ENCODE measurements around the gene TARS3.
"Not testable (repeated sequence)": the region's sequence is repeated elsewhere in the genome, so short reads cannot be mapped to it uniquely, and the experiment has no call there.

Gene TARS3

GRCh38 chr15:101723874-101724674, at the start of gene TARS3:
TARS3 (minus strand) TSS chr15:101724473; CDS start chr15:101724387, 86 bp downstream.
- peak; percentile 97 for DNase-seq

DNA sequence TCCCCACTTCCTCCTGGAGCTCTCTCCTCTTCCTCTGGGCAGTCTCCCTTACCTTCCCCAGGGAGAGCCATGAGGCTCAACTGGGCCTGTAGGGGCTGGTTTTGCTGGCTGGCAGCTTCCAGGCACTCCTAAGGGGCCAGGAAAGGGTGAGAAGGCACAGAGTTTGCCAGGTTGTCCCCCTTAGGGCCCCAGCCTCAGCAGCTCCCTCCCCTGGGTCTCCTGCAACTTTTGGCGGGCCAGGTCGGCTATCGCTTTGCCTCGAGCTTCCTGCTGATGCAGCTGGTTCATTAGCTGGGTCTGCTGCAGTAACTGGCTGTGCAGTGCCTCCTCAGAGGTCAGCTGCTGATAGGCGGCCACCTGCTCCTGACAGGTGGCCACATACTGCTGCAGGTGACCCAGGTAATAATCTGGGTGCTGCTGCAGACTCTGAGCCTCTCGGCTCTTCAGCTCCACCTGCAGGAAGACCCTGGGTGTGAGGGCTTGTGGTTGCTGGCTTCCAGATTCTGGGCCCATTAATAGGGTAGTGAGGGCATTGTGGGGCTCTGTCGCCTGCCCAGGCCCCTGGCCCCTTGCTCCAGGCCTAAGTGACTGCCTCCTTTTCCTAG, 49.3 kb upstream of the TARS3 start:
- no peak for DNase-seq

- DNase-seq, result no peak
Observed at GRCh38 chr15:101772921-101773320, 48.6 kb upstream of the TARS3 start.

GRCh38 chr15:101767083-101767640, 42.9 kb upstream of the TARS3 start:
- not testable (repeated sequence) for DNase-seq

DNA sequence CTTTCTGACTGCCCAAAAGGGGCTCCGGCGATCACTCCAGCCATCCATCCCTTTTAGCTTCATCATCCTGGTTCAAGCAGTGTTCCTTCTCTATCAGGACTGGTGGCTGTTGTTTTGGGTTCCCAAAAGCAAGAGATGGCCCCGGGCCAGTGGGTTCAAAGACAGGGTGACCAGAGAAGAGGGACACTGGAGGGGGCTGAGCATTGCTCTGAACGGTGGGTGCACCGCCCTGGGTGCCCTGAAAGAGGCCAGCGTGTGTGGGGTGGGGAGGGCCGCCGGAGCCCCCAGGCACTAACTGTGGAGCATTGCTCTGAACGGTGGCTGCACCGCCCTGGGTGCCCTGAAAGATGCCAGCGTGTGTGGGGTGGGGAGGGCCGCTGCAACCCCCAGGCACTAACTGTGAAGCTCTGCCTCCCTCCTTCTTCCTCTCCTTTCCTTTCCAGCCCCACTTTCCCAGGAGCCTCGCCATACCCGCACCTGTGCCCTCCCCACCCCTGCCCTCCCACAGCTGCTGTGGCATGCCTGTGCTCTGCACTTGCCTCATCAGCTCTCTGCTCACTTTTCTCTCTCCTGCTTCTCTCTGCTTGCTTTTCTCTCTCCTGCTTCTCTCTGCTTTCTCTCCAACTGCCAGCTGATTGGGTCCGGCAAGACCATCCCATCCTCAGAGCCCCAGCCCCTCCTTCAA, 41.6 kb upstream of the TARS3 start:
- DNase-seq, result no peak

DNA sequence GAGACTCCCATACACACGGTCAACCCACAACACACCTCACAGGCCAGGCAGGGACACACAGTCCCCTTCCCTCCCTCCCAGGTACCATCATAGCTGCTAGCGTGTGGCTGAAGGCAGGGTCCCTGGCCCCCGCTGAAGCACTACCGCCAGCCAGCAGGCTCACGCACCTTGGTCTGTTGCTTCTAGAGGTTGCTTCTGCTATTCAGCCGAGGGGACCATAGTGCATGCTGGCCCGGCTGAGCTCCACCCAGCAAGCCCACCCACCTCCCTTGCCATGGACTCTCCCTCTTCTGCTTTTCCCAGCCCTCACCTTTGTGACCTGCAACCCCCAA, 41.0 kb upstream of the TARS3 start:
- DNase-seq, result not testable (repeated sequence)

- DNase-seq, result not testable (repeated sequence)
Observed at GRCh38 chr15:101764669-101765339, 40.5 kb upstream of the TARS3 start.

DNA sequence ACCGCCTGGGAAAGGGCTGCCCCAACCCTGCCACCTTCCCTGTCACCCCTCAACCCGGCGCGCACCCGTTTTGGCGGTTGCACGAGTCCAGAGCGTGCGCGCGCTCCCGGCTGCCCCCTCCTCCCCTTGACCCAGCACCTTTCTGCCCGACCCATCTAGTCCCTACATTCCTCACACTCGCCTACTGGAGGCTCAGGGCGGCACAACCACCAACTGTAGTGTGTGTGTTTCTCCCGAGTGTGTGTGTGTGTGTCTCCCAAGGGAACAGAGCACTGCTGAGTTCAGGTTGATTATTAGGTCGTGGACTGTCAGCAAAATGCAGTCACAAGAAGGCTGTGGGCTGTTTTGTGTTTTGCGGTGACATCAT, 22.4 kb upstream of the TARS3 start:
- not testable (repeated sequence) for DNase-seq

- DNase-seq, result not testable (repeated sequence)
Observed at GRCh38 chr15:101734837-101735236, 10.6 kb upstream of the TARS3 start.

GRCh38 chr15:101733545-101733944, 9.3 kb upstream of the TARS3 start:
- no peak for DNase-seq

DNA sequence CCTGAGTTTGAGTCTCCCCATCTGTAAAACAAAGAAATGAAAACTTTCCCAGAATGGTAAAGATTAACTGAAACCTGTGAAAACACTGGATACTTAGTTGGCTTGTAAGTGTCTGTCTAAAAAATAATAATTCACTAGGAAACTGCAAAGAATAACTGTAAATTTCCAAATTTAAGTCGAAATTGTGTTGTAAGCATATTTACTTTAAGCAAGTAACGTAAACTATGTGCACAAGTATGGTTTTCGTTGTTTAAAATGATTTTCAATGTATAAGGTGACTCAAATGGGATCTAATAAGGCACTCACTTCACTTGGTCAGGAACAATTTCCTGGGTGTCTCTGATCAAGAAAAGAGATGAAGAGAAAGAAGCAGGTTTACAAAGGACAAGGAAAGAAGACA, 8.5 kb upstream of the TARS3 start:
- no peak for DNase-seq

DNA sequence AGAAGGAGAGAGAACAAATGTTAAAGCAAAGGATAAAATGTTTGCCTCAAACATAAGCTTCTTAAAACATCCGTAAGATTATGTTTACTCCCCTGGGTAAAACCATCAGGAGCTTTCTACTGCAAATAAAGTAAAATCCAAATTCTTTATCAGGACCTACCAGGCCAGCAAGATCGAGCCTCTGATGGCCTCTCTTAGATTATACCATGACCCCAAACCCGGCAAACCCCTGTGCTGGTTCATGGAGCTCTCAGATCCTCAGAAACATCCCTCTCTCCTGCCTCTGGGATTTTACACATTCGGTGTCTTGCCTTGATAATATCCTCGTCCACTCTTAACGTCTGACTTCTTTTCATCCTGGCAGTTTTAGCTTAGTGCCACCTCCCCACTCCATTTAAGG, 7.5 kb upstream of the TARS3 start:
- DNase-seq, result no peak

- DNase-seq, result no peak
Observed at GRCh38 chr15:101727186-101727585, 2.9 kb upstream of the TARS3 start.

DNA sequence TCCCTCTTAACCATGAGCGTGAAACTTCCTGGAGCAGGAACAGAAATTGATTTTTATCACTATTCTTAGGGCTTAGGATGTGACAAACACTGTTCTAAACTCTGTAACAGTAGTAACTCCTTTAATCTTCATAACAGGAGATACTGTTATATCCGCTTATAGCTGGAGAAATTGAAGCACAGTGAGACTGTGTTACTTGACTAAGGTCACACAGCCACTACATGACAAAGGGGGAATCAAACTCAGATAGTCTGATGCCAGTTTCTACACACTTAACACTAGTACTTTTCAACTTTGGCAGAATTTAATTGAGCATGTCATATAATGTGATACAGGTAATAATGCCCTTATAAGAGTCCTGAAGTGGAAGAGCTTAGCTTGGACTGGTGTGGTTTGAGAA, 800 bp upstream of the TARS3 start:
- no peak for DNase-seq

GRCh38 chr15:101724675-101725005, 367 bp upstream of the TARS3 start:
- no peak for DNase-seq

DNA sequence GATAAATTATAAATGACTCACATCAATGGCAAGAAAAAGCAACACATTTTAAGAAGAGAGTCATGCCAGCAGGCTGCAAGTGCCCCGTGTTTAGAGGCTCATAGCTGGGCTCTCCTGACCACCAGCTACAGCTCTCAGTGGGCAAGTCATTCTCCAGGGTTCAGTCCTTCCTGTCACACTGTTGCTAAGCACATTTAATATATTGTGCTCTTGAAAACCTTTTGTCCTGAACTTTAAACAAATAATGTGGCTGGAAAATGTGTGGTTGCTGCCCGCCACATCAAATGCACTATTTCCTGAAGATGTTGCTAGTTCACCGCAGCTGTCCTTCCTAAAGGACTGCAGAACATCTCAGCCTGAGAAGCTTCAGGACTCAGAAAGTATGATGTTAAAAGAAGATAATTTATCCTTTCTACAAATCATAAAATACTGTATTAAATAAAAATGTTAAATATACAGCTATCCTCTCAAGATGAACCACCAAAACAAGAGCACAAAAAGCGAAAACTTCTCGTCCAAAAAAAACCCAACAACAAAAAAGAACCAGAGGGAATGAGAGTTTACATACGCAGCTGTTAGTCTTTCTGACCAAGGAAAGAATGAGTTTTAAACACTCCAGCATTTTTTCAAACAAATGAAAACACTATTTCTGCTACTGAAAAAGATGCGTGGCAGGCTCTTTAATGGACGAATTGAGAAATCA, 951 bp downstream of the TARS3 start:
- peak; percentile 46 for DNase-seq

DNA sequence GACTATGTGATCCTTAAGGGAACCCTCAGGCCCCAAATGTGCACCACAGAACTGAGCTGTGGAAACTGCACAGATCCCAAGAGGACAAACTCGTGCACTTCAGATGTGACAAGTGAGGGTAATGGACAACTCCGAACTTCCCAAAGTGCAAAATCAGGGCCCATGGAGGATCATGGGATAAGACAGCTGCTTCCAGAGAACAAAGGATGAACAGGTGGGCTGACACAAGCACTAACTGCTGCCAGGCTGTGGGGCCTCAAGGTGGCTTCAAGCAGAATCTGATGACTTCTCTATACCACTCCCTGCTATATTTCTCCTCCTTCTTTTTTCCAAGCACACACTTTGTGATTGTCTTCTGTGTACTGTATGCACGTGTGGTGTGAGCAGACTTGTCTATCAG, 5.4 kb downstream of the TARS3 start:
- no peak for DNase-seq

- no peak for DNase-seq
Observed at GRCh38 chr15:101712078-101712477, 12.2 kb downstream of the TARS3 start.

DNA sequence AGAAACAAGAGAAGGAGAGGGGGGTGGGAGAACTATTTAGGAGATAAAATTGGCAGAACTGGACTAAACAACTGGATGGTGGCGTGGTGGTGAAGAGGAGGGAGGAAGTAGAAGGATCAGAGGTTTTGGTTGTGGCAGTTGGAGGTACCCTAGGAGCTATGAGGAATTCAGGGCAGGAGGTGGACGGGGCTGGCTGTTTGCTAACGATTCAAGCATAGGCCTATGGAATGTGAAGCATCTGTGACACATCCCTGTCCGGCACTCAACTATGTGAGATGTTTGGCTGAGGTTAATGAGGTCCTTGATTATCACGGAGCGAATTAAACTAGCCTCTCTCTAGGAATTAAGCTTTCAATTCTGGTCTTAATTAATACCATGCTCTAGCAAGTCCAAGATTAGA, 13.5 kb downstream of the TARS3 start:
- no peak for DNase-seq

- no peak for DNase-seq
Observed at GRCh38 chr15:101709466-101709865, 14.8 kb downstream of the TARS3 start.

DNA sequence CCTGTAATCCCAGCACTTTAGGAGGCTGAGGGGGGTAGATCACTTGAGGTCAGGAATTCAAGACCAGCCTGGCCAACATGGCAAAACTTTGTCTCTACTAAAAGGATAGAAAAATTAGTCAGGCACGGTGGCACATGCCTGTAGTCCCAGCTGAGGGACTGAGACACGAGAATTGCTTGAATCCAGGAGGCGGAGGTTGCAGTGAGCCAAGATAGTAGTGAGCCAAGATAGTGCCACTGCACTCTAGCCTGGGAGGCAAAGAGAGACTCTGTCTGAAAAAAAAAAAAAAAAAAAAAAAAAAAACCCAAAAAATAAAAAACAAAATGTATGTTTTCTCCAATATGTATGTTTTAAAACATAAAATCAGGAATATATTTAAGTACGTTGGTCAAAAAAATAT, 16.3 kb downstream of the TARS3 start:
- no peak for DNase-seq

DNA sequence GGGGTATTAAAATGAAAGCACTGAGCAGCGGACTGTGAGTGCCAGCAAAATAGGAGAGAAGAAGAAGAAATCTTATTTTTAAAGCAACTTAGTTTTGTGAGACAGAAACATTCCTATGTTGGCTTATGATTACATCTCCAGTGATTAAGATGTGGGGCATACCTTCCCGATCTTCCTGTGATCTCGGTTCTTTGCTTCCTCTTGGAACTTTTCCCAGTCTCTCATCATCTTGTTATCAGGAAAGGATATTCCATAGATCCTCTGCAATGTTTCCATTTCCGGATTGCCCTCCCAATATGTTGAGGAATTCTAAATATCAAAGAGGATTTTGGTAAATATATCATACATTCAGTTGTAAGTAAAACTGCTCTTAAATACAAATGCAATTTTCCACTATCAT, 22.2 kb downstream of the TARS3 start:
- DNase-seq, result no peak

DNA sequence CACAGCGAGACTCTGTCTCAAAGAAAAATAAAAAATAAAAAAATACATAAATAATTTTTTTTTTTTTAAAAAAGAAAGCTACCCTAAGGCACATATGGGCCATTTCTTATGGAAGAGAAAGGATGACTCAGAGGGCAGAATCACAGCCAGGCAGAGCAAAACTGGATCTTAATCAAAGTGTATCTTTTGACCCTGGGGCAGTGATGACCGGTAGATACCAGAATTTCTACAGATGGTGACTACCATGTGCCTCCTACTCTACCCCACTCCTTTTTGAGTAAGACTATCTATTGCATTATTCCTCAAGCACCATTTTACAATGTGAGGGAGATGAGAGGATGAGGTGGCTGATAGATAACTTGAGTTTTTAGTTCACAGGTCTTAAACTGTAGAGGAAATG, 26.0 kb downstream of the TARS3 start:
- no peak for DNase-seq

Measured in femur (tissue), 1 donor.